ENCODE data around the gene CPXM2. TPM values are rescaled to one million over a fixed set of nuclear protein-coding genes. Genes with fewer than 3 reads are reported as not detected.

The CPXM2 gene
- total RNA-seq, 1 experiment from 2014 or later, result not detected

GRCh38 chr10:123751342-123752134, 140.1 kb downstream of the CPXM2 start:
- Histone ChIP-seq H3K27me3 (ENCODE audit: low read length) (peaks cover 47% of the 10 kb centered on the region; the same call in 1 of the 2 replicates), H2AFZ (ENCODE audit: low read length) (no peak overlapping the region), H3K27ac (ENCODE audit: low read length) (no peak overlapping the region), H3K4me1 (ENCODE audit: insufficient read depth, low read length) (no peaks in the 10 kb centered on the region), H3F3A (ENCODE audit: low read length, unreplicated experiment) (no peaks in the 10 kb centered on the region), H3K9me3 (ENCODE audit: low read length) (no peaks in the 10 kb centered on the region), H3K79me2 (ENCODE audit: low read length) (no peaks in the 10 kb centered on the region), H4K20me1 (ENCODE audit: low read length) (no peaks in the 10 kb centered on the region), H3K9ac (ENCODE audit: low read length) (no peak overlapping the region), H3K9me2 (replicated peaks; ENCODE audit: low read length) (no peaks in the 10 kb centered on the region), H3K4me2 (ENCODE audit: low read length) (no peak overlapping the region), H3K36me3 (ENCODE audit: low read depth, low read length) (no peaks in the 10 kb centered on the region), H3K4me3 (ENCODE audit: low read length) (no peak overlapping the region)
- no peak for TF ChIP-seq CTCF (conservative IDR thresholded peaks at IDR 0.05; ENCODE audit: low read depth, low read length)
- TF ChIP-seq EZH2phosphoT487 (IDR thresholded peaks at IDR 0.05; ENCODE audit: borderline replicate concordance, low read length), result no peak
- no peak for TF ChIP-seq EZH2 (IDR thresholded peaks at IDR 0.05; ENCODE audit: low read length, unreplicated experiment)
- BruUV-seq (replicated peaks), result no TSS peak
- DNase-seq, result no peak
- intact Hi-C loops (cut with micrococcal nuclease), result no loop called here
- ChIA-PET POLR2A (ENCODE audit: unreplicated experiment) (no interaction called here), CTCF (no interaction called here)
- ATAC-seq, result no peak

- CTCF ChIA-PET, result no interaction called here
- DNase-seq (no peak), ATAC-seq (no peak)
- no peaks in the 10 kb centered on the region for H3K79me2 ChIP-seq (ENCODE audit: low read length)
- no peak overlapping the region for H3K9ac ChIP-seq (ENCODE audit: low read length)
- no peaks in the 10 kb centered on the region for H3K9me2 ChIP-seq (replicated peaks; ENCODE audit: low read length)
- H4K20me1 ChIP-seq (ENCODE audit: low read length), result no peaks in the 10 kb centered on the region
- H3K36me3 ChIP-seq (ENCODE audit: low read depth, low read length), result no peaks in the 10 kb centered on the region
- H3F3A ChIP-seq (ENCODE audit: low read length, unreplicated experiment), result no peaks in the 10 kb centered on the region
- intact Hi-C loops (cut with micrococcal nuclease), result no loop called here
- no peak overlapping the region for H2AFZ ChIP-seq (ENCODE audit: low read length)
- H3K27me3 ChIP-seq (ENCODE audit: low read length), result peaks cover 46% of the 10 kb centered on the region; the same call in 1 of the 2 replicates
- BruUV-seq (replicated peaks), result no TSS peak
- POLR2A ChIA-PET (ENCODE audit: unreplicated experiment), result no interaction called here
- TF ChIP-seq EZH2phosphoT487 (IDR thresholded peaks at IDR 0.05; ENCODE audit: borderline replicate concordance, low read length) (no peak), EZH2 (IDR thresholded peaks at IDR 0.05; ENCODE audit: low read length, unreplicated experiment) (no peak), CTCF (conservative IDR thresholded peaks at IDR 0.05; ENCODE audit: low read depth, low read length) (no peak)
- no peaks in the 10 kb centered on the region for H3K9me3 ChIP-seq (ENCODE audit: low read length)
- H3K27ac ChIP-seq (ENCODE audit: low read length), result no peak overlapping the region
- H3K4me2 ChIP-seq (ENCODE audit: low read length), result no peak overlapping the region
- H3K4me3 ChIP-seq (ENCODE audit: low read length), result no peak overlapping the region
- H3K4me1 ChIP-seq (ENCODE audit: insufficient read depth, low read length), result no peaks in the 10 kb centered on the region
Measured at GRCh38 chr10:123750901-123751300, 140.7 kb downstream of the CPXM2 start.

- POLR2A ChIA-PET (ENCODE audit: unreplicated experiment), result no interaction called here
- H3K9me2 ChIP-seq (replicated peaks; ENCODE audit: low read length), result no peaks in the 10 kb centered on the region
- TF ChIP-seq EZH2phosphoT487 (IDR thresholded peaks at IDR 0.05; ENCODE audit: borderline replicate concordance, low read length) (no peak), CTCF (conservative IDR thresholded peaks at IDR 0.05; ENCODE audit: low read depth, low read length) (no peak), EZH2 (IDR thresholded peaks at IDR 0.05; ENCODE audit: low read length, unreplicated experiment) (no peak)
Measured at GRCh38 chr10:123748711-123749110, 142.9 kb downstream of the CPXM2 start.

More at GRCh38 chr10:123748711-123749110, 142.9 kb downstream of the CPXM2 start:
- DNase-seq, result no peak
- Histone ChIP-seq H3K27me3 (ENCODE audit: low read length) (peaks cover 33% of the 10 kb centered on the region; the same call in 1 of the 2 replicates), H3K4me1 (ENCODE audit: insufficient read depth, low read length) (no peaks in the 10 kb centered on the region), H2AFZ (ENCODE audit: low read length) (no peak overlapping the region), H3K9me3 (ENCODE audit: low read length) (no peaks in the 10 kb centered on the region), H3K4me3 (ENCODE audit: low read length) (no peak overlapping the region), H3K36me3 (ENCODE audit: low read depth, low read length) (no peaks in the 10 kb centered on the region), H3K4me2 (ENCODE audit: low read length) (no peak overlapping the region), H4K20me1 (ENCODE audit: low read length) (no peaks in the 10 kb centered on the region), H3K27ac (ENCODE audit: low read length) (no peak overlapping the region), H3F3A (ENCODE audit: low read length, unreplicated experiment) (no peaks in the 10 kb centered on the region), H3K79me2 (ENCODE audit: low read length) (no peaks in the 10 kb centered on the region), H3K9ac (ENCODE audit: low read length) (no peak overlapping the region)
- CTCF ChIA-PET, result no interaction called here
- intact Hi-C loops (cut with micrococcal nuclease), result no loop called here
- BruUV-seq (replicated peaks), result no TSS peak
- ATAC-seq, result no peak
